GM12878 (cell line): Measurements from ENCODE around the gene FCGR1A. TPM values are rescaled to one million over a fixed set of nuclear protein-coding genes. Genes with fewer than 3 reads are reported as not detected.
"Not testable (repeated sequence)": the region's sequence is repeated elsewhere in the genome, so short reads cannot be mapped to it uniquely, and the experiment has no call there.

ENCODE experiments used
- ATAC-seq: fragments of 200-7000 bp; cut with Tn5 transposase; 3 replicates; pipeline ENCODE4 v1.9.1; 2020; ENCODE audit warnings: mild to moderate bottlenecking, moderate library complexity
- Bru-seq: library from RNA; stranded (reverse); fragments of 400-500 nt; gene quantifications from one replicate; lab custom pipeline; 2021; lab: Mats Ljungman, UMichigan
- BruChase-seq, 2 experiments: library from RNA; stranded (reverse); fragments of 400-500 nt; gene quantifications; one replicate each; lab custom pipeline; 2021; lab: Mats Ljungman, UMichigan
- BruUV-seq: library from RNA; stranded (reverse); fragments of 400-500 nt; replicated peaks from 2 replicates; lab custom pipeline; 2021; lab: Mats Ljungman, UMichigan
- CTCF ChIA-PET: fragments of 300-600 bp; sonication (Branson Sonifier 250); formaldehyde crosslinking; extraction: SDS; loops from one replicate; lab custom pipeline; 2021; ENCODE audit warnings: inconsistent platforms; lab: Yijun Ruan, JAX
- POLR2A ChIA-PET: fragments of 350-600 bp; formaldehyde crosslinking; extraction: SDS; loops from one replicate; lab custom pipeline; 2021; ENCODE audit warnings: inconsistent platforms; lab: Charles Lee
- RAD21 ChIA-PET: fragments of 300-600 bp; sonication (Branson Sonifier 250); formaldehyde crosslinking; loops from one replicate; lab custom pipeline; 2023; ENCODE audit warnings: antibody characterized with exemption; ENCODE audit not compliant: unreplicated experiment; lab: Charles Lee
- SMC1A ChIA-PET: fragments of 300-600 bp; sonication (Branson Sonifier 250); formaldehyde crosslinking; loops from one replicate; lab custom pipeline; 2023; ENCODE audit not compliant: unreplicated experiment, uncharacterized antibody; lab: Charles Lee
- DNase-seq: peaks from one replicate; pipeline ENCODE4 v3.0.0-alpha.2; 2011; ENCODE audit warnings: low read depth, low spot score
- FAIRE-seq: peaks from 3 replicates; lab custom pipeline; 2011; peaks lifted over from hg19 to GRCh38; lab: Jason Lieb, UNC
- H2AFZ ChIP-seq: 2 replicates; pipeline ENCODE4 v1.6.0; 2011; ENCODE audit warnings: low read depth, low read length, control low read depth; ENCODE audit not compliant: control insufficient read depth
- H3K27ac ChIP-seq: 2 replicates; pipeline ENCODE4 v1.5.1; 2011; ENCODE audit warnings: control low read depth; ENCODE audit not compliant: control insufficient read depth, insufficient read depth
- H3K27me3 ChIP-seq, 2 experiments: replicated peaks in 1 of 2; 2 replicates each; pipeline versions ENCODE4 v1.6.0 to v1.6.1; 2011; ENCODE audit warnings: low read length in 1 of 2; ENCODE audit not compliant: control insufficient read depth in 2 of 2, insufficient read depth in 2 of 2
- H3K36me3 ChIP-seq, 2 experiments: 2 replicates each; pipeline ENCODE4 v1.5.1; 2011; ENCODE audit warnings: low read length in 1 of 2; ENCODE audit not compliant: control insufficient read depth in 2 of 2, insufficient read depth in 2 of 2
- H3K4me1 ChIP-seq: 2 replicates; pipeline ENCODE4 v1.6.1; 2011; ENCODE audit warnings: mild to moderate bottlenecking, low read length, moderate library complexity, mixed read lengths; ENCODE audit not compliant: control insufficient read depth, insufficient read depth
- H3K4me2 ChIP-seq: 2 replicates; pipeline ENCODE4 v1.6.0; 2011; ENCODE audit warnings: control low read depth; ENCODE audit not compliant: control insufficient read depth, insufficient read depth
- H3K4me3 ChIP-seq: fragments of 200-600 bp; sonication (generic); 2 replicates; pipeline ENCODE4 v1.5.1; 2016
- H3K79me2 ChIP-seq: 2 replicates; pipeline ENCODE4 v1.6.0; 2011; ENCODE audit warnings: low read length; ENCODE audit not compliant: control insufficient read depth, insufficient read depth
- H3K9ac ChIP-seq: 2 replicates; pipeline ENCODE4 v1.8.0; 2011; ENCODE audit warnings: low read length, control low read depth, mixed read lengths; ENCODE audit not compliant: control insufficient read depth, insufficient read depth
- H3K9me3 ChIP-seq: replicated peaks from 3 replicates; pipeline ENCODE4 v1.5.1; 2011; ENCODE audit warnings: mild to moderate bottlenecking, low read length; ENCODE audit not compliant: control insufficient read depth, insufficient read depth
- H4K20me1 ChIP-seq: 2 replicates; pipeline ENCODE4 v1.6.0; 2011; ENCODE audit not compliant: control insufficient read depth, insufficient read depth
- WGBS: methylation state at CpG from one replicate; pipeline ENCODE4 v1.1.6; 2016; ENCODE audit warnings: low lambda C conversion rate; ENCODE audit not compliant: insufficient replicate concordance, insufficient coverage; ENCODE audit errors: missing lambda C conversion rate; 5-methylcytosine and 5-hydroxymethylcytosine counted together
- in situ Hi-C: fragments of 300-500 bp; cut with MboI; formaldehyde crosslinking; loops from 9 replicates; pipeline ENCODE4 v1.14.3; 2018; ENCODE audit warnings: mixed read lengths
- intact Hi-C: fragments of 100-400 bp; cut with micrococcal nuclease; formaldehyde crosslinking; loops from one replicate; pipeline ENCODE4 v1.14.2; 2022; ENCODE audit not compliant: unreplicated experiment
- long read RNA-seq, 2 experiments: library from polyadenylated mRNA; unstranded; transcript quantifications; one replicate each; pipeline ENCODE4 v2.0.0, GENCODE V29; 2019 to 2020
- polyA minus RNA-seq, 3 experiments: library from RNA; depleted of rRNA, polyadenylated mRNA; stranded (reverse); fragments of >200 nt; gene quantifications; 2 replicates each; pipeline ENCODE4 v1.2.3, GENCODE V29; 2011
- polyA plus RNA-seq, 11 experiments: library from polyadenylated mRNA; depleted of rRNA in 4 of 11; unstranded in 6 of 11; stranded (reverse) in 5 of 11; fragments of >200 nt; fragmentation: Nextera tagmentation in 4 of 11; fragmentation: Illumina TruSeq in 1 of 11; extraction: Ambion mirVana in 4 of 11; extraction: Trizol in 1 of 11; gene quantifications; 1 replicate in 1 of 11; 2 replicates in 10 of 11; pipeline versions ENCODE4 v1.2.1 to v1.2.3, GENCODE V29; 2011 to 2016; ENCODE audit warnings: inconsistent platforms in 2 of 11, missing spikeins in 2 of 11, low read depth in 1 of 11
- total RNA-seq, 4 experiments: library from RNA; depleted of rRNA in 3 of 4; stranded (reverse); fragments of >200 nt in 3 of 4; fragmentation: Illumina TruSeq in 1 of 4; extraction: Trizol in 1 of 4; gene quantifications; 2 replicates each; pipeline versions ENCODE4 v1.2.1 to v1.2.3, GENCODE V29; 2013 to 2021

FCGR1A gene
- total RNA-seq (2013; cell fraction: nucleolus; rRNA removed), result not detected in 2 replicates
- total RNA-seq (2014; rRNA removed) (not detected in 2 replicates), total RNA-seq (2014; rRNA removed; fragmentation: Illumina TruSeq; extraction: Trizol) (not detected in 2 replicates), total RNA-seq (2021) (not detected in 2 replicates), polyA plus RNA-seq (2011; rRNA removed) (not detected in 2 replicates), polyA plus RNA-seq (2014; fragmentation: Illumina TruSeq; extraction: Trizol) (not detected in 2 replicates), polyA plus RNA-seq (2014; fragmentation: Nextera tagmentation; extraction: Ambion mirVana) (not detected), polyA plus RNA-seq (2014; rRNA removed) (not detected in 2 replicates), polyA plus RNA-seq (2016; fragmentation: Nextera tagmentation; extraction: Ambion mirVana) (not detected), polyA minus RNA-seq (2011; rRNA and poly(A)+ RNA removed) (not detected in 2 replicates), Bru-seq, nascent RNA (not detected), BruChase-seq, experiment 1, labeled RNA remaining after a 6-hour chase (not detected), BruChase-seq, experiment 2, labeled RNA remaining after a 2-hour chase (not detected)
- polyA plus RNA-seq (2011; ENCODE audit: low read depth), result not detected
- not detected in 2 replicates for polyA plus RNA-seq (2011; cell fraction: cytosol; rRNA removed)
- polyA plus RNA-seq (2011; cell fraction: nucleus; rRNA removed), result not detected in 2 replicates
- polyA plus RNA-seq (2012), result not detected in 2 replicates
- polyA minus RNA-seq (2011; cell fraction: cytosol; rRNA and poly(A)+ RNA removed), result not detected in 2 replicates
- not detected in 2 replicates for polyA minus RNA-seq (2011; cell fraction: nucleus; rRNA and poly(A)+ RNA removed)
- long read RNA-seq, experiment 1, result 0 reads
- long read RNA-seq, experiment 2, result 0 reads

GRCh38 chr1:149782600-149782999 is at the start of gene FCGR1A:
TSS of gene FCGR1A (plus strand) at chr1:149782694. CDS start at chr1:149782744, 50 bp downstream.
- DNase-seq, H2AFZ ChIP-seq, intact Hi-C loops, POLR2A ChIA-PET, in situ Hi-C loops, RAD21 ChIA-PET, H3K36me3 ChIP-seq, BruUV-seq, H3K4me3 ChIP-seq, H3K9me3 ChIP-seq, H3K27ac ChIP-seq, H3K79me2 ChIP-seq, H3K27me3 ChIP-seq, H4K20me1 ChIP-seq, FAIRE-seq, H3K4me2 ChIP-seq, H3K9ac ChIP-seq, SMC1A ChIA-PET, ATAC-seq, CTCF ChIA-PET, H3K4me1 ChIP-seq: not testable (repeated sequence)
- 47% methylated on average over 2 of the region's 2 CpGs for WGBS

- BruUV-seq, POLR2A ChIA-PET, H3K9me3 ChIP-seq, intact Hi-C loops, H3K4me2 ChIP-seq, ATAC-seq, in situ Hi-C loops, FAIRE-seq, H3K79me2 ChIP-seq, H3K4me3 ChIP-seq, H3K36me3 ChIP-seq, H3K4me1 ChIP-seq, H3K9ac ChIP-seq, H3K27me3 ChIP-seq, SMC1A ChIA-PET, H3K27ac ChIP-seq, H2AFZ ChIP-seq, CTCF ChIA-PET, DNase-seq, RAD21 ChIA-PET, H4K20me1 ChIP-seq: not testable (repeated sequence)
- WGBS, result 0% methylated on average over 1 of the region's 2 CpGs
Measured at GRCh38 chr1:149732781-149733180, 49.7 kb upstream of the FCGR1A start.

- H4K20me1 ChIP-seq, CTCF ChIA-PET, H3K4me3 ChIP-seq, RAD21 ChIA-PET, H3K9me3 ChIP-seq, H2AFZ ChIP-seq, H3K4me2 ChIP-seq, ATAC-seq, intact Hi-C loops, in situ Hi-C loops, H3K36me3 ChIP-seq, H3K4me1 ChIP-seq, FAIRE-seq, H3K9ac ChIP-seq, H3K27me3 ChIP-seq, BruUV-seq, H3K79me2 ChIP-seq, POLR2A ChIA-PET, SMC1A ChIA-PET, H3K27ac ChIP-seq, DNase-seq: not testable (repeated sequence)
- WGBS, result 0% methylated on average over 1 of the region's 1 CpG
Measured at GRCh38 chr1:149734692-149735091, 47.8 kb upstream of the FCGR1A start.
